Measurements from ENCODE around the gene FAM43B.
"Not testable (repeated sequence)": the region's sequence is repeated elsewhere in the genome, so short reads cannot be mapped to it uniquely, and the experiment has no call there.

The FAM43B gene, protein sequence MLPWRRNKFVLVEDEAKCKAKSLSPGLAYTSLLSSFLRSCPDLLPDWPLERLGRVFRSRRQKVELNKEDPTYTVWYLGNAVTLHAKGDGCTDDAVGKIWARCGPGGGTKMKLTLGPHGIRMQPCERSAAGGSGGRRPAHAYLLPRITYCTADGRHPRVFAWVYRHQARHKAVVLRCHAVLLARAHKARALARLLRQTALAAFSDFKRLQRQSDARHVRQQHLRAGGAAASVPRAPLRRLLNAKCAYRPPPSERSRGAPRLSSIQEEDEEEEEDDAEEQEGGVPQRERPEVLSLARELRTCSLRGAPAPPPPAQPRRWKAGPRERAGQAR

DNA sequence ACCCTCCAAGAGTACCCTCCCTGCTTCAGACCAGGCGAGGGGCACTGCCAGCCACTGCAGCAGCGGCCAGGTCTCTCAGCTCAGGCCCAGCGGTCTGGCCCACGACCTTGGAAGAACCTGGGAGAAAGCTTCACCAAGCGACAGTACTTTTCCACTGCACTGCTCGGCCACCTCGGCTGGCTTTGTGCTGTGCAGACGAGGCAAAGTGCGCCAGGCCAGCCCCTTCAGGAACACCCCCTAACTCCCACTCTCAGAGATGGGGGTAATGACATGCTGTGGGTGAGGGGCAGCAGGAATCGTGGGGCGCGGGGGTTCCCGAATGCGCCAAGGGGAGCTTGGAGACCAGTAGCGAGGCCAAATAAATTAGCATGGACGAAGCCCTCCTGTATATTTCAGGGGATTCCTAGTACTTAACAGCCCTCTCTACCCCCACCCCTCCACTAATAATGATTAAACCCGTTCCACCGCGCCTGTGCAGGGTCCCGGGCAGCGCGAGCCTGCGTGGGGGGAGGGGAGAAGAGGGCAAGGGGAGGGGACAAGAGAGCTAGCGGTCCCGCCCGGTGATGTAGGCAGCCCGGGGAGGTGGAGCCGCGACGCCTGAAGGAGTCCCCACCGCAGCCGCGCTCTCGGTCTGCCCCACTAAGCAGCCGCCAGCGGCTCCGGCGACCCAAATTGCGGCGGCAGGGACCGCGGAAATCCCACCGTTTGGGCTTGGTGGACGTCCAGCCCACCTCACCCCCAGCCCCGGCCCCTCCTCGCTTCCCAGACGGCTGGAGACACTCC lies at the start of gene FAM43B:
TSS of gene FAM43B (plus strand) at position 629 of the 783 bp plus-strand sequence. CDS start 401 bp downstream, outside the sequence.
- peak; percentile 55 for DNase-seq

DNA sequence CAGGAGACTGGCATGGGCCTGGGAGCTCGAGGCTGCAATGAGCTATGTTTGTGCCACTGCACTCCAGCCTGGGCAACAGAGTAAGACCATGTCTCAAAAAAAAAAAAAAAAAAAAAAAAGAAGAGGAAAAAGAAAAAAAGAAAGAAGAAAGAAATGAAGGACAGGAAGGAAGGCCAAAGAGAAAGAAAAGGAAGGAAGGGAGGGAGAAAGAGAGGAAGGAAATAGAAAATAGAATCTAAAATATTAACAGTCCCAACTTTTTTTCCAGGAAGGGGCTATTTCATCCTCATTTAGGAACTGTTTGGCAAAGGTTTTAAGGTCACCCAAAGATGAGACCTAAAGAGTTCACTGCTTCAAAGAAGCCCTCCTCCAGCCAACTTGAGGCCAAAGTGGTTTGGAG lies 46.9 kb upstream of the FAM43B start:
- no peak for DNase-seq

DNA sequence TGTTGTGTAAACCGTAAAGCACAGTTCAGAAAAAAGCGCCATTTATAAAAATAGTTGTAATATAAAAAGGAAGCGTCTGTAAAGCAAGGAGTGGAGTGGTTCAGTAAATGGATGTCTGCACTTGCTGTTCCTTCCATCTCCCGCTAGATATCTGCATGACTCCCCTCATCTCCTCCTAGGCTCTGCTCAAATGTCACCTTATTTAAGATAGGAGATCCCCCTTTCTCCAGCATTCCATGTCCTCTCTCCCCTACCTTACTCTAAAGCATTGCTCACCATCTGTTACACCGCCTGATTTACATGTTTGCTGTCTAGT lies 45.2 kb upstream of the FAM43B start:
- no peak for DNase-seq

DNA sequence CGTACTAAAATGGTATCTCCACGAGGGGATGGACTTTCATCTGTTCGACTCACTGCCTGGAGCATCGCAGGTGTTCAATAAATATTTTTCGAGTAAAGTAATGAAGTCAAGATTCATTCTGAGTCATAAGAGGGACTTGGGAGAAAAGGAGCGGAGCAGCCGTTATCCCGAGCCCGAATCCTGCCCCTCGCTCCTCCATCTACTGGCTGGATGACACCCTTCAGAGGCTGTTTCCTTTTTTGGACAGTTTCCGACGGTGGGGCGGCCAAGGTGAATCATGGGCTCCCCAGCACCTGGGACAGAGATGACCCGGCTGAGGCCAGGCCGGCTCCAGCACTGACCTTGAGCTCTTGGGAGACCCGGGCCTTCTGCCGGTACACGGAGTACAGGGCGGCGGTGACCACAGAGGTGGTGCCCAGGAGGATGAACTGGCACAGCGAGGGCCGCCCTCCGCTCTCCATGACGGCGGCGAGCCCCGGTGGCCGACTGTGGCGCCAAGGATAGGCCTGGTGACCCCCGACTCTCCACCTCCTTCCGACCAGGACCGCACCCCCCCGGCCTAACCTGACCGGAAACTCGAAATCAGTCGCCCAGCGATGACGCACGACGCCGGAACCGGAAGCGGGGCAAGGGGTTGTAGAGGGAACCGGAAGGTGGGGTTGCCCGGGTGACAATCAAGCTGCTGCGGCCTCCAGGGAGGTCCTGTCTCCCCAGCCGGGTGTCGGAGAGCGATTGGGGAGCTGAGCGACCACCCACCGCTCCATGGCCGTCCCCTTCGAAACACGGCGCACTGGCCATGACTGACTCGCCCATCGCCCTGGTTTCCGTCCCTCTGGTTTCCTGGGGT lies 44.6 kb upstream of the FAM43B start, which contains the start of gene MUL1:
TSS of gene MUL1 (minus strand) at position 588 of the 847 bp plus-strand sequence. CDS start at position 461, 127 bp downstream.
- DNase-seq, result peak; percentile 88

DNA sequence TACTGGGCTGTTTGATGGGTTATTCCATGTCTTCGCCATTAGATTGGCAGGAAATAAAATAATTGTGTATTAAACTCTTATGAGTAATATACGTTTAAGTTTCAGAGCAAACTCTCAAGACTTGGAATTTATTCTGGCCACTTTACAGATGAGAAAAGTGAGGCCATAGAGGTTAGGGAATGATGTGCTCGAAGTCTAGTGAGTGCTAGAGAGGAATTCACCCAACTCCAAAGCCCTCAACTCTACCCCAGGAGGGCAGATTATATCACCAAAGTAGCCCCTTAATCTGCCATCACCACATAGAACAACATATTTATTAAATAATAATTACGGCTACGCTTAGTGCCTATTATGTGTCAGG lies 44.0 kb upstream of the FAM43B start:
- no peak for DNase-seq

DNA sequence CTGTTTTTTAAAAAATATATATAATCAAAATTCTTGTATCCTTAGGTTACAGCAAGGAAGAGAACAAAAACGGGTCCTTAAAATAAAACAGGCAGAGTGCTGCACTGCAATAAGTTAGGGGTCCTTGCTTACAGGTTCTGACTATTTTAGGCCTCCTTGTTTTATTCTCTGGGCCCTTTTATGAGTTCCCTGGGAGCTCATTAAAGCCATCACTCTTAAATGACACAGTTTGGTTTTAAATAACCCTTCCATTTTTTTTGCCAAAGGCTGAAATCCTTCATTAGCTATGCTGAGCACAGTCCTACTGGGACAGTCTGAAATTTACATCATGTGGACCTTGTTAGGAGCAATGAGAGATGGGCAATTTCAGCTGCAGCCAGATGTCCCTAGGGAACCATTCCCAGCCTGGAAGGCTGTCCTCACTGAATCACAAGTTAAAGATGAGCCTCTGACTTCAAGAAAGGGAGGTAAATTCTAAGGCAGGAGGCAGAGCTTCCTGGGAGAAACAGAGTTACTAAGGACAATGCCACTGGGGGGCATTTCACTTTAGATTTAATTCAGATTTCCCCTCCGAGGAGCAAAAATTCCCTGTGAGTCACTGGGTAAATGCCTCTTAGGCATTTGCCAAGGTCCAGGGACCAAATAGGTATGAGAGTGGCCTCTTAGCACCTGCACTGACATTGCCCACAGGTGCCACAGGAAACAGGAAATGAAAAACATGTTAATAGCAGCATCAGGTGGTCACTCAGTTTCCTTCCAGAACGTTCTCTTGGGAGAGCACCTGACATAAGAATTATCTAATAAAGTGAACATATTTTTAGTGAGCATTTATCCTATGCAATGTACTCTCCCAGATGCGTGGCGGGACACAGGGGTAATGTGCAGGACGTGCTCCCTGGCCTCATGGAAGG lies 40.6 kb upstream of the FAM43B start:
- no peak for DNase-seq

DNA sequence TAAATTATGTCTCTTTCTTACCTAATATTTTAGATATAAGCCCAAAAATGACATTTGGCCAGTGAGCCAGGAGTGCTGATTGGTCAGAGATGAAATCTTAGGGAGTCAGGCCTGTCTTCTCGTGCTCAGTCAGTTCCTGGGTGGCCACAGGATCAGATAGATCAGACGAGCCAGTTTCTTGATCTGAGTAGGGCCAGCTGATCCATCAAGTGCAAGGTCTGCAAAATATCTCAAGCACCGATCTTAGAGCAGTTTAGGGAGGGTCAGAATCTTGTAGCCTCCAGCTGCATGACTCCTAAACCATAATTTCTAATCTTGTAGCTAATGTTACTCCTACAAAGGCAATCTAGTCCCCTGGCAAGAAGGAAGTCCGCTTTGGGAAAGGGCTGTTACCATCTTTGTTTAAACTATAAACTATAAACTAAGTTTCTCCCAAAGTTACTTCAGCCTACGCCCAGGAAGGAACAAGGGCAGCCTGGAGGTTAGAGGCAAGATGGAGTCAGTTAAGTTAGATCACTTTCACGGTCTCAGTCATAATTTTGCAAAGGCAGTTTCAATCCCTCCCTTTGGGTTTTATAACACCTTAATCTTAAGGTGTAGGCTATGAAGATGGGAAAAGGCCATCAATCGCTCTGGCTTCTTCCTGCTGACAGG lies 32.6 kb upstream of the FAM43B start:
- not testable (repeated sequence) for DNase-seq

DNA sequence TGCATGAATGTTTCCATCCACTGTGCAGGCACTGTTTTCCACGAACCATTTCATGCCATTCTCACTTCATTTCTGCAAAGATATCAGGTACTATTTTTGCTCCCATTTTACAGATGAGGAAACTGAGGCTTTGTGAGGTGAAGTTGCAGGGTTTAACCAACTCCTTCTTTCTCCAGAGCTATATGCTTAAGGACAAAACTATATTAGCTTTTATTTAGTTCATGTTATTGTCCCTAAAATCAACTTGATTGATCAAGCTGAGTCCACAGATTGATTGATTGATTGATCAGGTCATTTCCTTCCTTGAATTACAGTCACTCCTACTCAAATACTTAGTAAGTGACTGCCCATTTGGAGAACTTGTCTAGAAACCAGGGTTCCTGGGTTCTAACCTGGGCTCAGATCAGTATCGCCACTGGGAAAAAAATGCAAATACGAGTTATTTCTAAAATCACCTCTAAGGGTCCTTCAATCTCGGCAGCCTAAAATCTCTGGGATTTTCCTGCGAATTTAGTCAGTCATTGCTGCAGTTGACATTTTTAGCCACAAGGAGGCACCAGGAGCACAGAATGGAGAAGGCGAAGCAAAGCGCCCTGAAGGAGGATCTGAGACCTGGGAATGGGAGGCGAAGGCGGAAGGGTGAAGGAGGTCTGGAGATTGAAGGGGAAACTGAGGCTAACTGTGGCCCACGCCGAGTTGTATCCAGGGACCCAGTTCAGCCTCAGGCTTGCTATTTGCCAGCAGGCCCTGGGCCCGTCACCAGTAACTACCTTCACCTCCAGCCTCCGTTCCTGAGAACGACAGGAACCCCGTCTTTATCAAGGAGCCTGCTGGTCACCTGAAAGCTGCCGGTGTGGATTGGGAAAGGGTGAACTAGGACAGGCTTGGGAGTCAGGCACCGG lies 30.2 kb upstream of the FAM43B start:
- DNase-seq, result peak; percentile 67

DNA sequence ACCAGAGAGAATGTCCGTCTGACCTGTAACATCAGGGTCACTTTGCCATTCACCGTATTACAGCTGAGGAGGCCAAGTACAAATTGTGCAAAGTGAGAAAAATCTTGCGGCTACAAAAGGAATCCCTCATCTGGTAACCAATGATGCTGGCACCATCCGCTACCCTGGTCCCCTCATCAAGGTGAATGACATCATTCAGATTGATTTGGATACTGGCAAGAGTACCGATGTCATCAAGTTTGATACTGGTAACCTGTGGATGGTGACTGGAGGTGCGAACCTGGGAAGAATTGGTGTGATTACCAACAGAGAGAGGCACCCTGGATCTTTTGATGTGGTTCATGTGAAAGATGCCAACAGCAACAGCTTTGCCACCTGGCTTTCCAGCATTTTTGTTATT lies 26.1 kb upstream of the FAM43B start:
- DNase-seq, result no peak

DNA sequence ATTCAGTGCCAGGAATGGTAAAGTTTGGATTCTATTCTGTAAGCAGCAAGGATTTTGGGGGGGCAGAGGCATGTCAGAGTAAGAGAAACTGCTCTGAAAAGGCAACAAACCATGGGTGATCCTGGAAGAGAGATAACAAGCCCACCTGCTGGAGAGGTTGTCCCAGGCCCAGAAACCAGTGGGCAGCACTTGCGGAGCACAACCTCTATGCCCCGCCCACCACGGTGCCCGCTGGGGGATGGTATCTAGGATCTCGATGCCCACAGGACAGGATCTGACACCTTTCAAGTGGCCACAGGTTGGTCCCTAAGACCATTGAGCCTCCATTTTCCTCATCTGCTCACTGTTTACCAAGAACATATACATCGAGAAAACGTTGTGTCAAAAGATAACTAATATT lies 24.2 kb upstream of the FAM43B start:
- DNase-seq, result no peak

DNA sequence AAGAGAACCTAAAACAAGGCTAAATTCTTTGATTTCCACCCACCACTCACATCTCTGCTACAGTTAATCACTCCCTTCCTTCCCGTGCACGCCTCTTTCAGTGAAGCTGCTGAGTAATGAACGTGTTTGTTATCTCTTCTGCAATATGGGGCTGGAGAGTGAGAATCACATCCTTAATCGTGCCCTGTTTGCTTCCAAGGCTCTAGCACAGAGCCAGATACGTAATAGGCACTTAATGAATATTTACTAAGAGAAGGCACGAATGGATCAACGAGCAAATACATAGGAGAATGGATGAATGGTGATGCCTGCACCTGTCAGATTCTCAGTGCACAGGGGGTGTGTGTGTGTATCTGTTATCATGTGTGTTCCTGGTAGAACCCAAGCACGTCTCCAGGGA lies 22.1 kb upstream of the FAM43B start:
- no peak for DNase-seq

DNA sequence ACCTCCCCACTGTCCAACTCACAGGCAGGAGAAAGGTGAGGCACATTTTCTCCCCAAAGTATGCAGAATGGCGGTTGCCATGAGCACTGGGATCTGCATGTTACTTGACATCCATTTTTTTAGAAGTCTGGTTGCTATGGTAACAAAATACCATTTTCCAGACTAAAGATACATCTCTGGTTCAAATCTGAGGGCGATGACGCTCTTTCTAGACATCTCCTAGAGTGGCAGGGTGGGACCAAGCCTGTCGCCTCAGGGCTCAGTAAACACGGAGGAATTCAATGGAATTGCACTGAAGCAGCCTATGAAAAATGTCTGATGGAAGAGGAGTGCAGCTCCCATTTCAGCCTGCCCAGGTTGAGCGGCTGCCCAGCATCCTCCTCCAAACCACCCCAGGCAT lies 21.5 kb upstream of the FAM43B start:
- DNase-seq, result no peak

DNA sequence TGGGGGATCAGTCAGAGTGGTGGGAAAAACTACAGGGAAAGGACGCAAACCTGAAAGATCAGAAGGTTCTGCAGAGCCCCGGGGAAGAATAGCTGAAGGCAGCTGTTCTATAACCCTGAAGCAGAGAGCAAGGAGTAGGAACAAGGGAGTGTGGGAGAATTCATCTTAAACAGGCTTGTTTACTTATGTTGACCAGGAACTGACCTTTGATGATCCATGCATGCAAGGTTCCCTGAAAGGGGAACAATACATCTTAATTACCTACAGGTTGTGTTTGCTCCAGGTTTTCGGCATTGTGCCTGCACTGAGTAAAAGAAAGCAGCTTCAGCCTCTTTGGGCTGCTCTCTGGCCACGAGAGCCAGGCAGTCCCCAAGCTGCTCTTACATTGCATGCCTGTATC lies 18.7 kb upstream of the FAM43B start:
- no peak for DNase-seq

DNA sequence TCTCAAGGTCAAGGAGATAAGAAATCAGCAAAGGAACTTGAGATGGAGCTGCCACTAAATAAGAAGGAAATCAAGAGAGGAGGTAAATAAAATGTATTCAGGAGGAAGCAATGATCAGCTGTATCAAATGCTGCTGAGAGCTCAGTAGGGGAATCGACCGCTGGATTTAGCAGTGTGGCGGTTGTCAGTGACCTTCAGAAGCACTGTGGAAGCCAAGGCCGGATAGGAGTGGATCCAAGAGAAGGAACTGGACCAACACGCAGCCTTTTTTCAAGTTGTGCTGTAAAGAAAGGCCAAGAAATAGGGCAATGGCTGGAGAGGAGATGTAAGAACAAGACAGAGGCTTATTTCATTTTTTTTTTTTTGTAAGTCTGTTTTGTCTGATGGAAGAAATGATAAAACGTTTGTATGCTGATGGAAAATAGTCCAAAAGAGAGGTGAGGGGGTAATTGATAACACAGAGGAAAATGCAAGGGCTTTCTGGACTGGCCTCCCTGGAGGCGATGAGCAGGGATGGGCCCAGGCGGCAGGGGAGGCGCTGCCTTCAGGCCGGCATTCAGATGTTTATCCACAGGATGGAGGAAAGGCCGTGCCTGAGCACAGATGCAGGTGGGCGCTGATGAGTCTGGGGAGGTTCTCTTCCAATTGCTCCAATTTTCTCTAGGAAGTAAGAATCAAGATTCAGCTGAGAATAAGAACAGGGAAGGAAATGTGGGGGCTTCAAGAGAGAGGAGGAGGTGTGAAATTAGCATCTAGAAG lies 17.5 kb upstream of the FAM43B start:
- no peak for DNase-seq

DNA sequence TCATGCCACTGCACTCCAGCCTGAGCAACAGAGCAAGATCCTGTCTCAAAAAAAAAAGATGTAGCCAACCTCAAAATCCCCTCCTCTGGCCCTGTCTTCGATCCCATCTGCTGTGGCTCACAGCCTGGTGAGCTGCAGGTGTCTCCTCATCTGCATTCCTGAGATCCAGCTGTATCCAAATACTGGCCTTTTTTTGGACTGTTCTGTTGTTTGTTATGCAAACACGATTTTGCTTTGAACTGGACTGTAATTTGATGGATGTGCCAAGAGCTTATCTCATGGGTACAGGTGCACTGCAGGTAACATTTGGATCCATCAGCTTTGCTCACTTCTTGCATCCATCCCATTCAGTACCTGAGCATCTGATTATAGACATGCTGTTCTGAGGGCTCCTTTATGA lies 14.1 kb upstream of the FAM43B start:
- DNase-seq, result no peak

DNA sequence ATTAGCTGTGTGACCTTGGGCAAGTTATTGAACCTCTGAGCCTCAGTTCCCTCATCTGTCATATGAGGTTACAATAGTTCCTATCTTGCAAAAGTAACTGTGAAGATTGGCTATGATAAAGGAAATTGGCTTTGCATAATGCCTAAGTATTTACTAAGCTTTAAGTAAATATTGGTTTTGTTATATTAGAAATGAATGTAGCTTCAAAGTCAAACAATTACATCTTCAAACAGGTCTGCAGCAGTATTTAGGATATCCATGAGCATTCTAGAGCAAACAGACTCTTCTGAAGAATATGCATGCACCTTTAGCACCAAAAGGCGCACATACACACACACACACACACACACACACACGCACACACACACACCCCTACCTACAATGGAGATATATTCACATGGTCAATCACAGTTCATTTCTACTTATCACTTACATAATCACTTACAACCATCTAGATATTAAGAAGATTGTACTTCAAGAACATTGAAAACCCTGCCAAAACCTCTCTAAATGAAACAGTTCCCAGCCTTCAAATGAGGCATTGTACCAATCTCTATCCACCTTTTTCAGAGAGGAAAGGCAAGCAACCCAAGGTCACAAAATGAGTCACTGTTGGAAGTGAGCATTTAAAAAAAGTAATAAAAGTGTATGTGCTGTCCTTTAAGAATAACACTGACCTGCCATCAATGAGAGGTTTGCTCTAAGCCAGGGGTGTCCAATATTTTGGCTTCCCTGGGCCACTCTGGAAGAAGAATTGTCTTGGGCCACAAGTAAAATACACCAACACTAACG lies 13.4 kb upstream of the FAM43B start:
- no peak for DNase-seq

DNA sequence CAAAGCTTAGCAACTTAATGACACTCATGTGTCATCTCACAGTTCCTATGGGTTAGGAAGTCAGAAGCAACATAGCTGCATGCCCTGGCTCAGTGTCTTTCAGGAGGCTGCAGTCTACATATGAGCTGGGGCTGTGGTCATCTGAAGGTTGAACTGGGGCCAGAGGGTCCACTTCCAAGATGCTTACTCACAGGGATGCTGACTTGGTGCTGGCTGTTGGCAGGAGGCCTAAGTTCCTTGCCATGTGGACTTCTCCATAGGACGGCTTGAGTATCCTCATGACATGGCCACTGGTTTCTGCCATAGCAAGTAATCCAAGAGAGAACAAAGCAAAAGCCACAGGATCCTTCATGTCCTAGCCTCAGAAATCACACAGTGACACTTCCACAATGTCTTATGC lies 12.1 kb upstream of the FAM43B start:
- no peak for DNase-seq

DNA sequence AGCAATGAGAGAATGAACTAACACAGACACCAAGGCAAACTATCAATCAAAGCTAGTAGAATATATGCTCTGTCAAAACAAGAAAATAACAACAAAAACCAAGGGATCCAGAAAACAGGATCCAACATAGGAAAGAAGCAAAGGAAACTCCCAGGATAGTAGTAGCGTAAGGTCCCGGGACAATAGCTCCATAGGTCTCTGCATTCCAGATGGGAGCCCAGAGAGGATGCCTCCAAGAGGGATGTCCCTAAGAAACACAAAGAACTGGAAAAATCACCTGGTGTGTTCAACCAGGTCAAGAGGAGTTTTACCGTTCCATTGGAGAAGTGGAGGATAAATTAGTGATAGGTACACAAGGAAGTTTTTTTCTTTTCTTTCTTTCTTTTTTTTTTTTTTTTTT lies 5.7 kb upstream of the FAM43B start:
- no peak for DNase-seq

DNA sequence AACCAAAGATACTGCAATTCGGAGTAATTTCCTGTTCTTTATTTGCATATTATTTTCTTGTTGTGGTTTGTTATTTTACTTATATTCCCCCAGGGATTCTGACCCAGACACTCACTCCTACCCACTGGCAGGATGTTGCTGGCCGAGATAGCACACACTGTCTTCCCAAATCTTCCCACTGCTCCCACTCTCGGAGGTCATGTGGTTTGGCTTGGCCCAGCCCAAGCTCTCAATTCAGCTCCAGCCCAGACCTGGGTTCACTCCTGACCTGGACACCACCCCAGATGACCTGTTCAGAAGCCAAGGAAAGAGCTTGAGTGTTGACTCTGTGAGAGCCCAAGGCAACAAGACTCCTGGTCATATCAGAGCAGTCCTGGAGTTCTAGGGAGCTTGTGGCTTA lies 1.2 kb upstream of the FAM43B start:
- DNase-seq, result no peak
